CD4-positive, alpha-beta memory T cell (primary cell): ENCODE measurements around the gene DAB1. TPM values are rescaled to one million over a fixed set of nuclear protein-coding genes. Genes with fewer than 3 reads are reported as not detected.

Source experiments
- CTCF ChIA-PET: fragments of 350-600 bp; sonication (Branson Sonifier 250); formaldehyde crosslinking; loops from one replicate; lab custom pipeline; 2021; ENCODE audit warnings: inconsistent platforms; ENCODE audit not compliant: partially characterized antibody; lab: Charles Lee
- POLR2A ChIA-PET: fragments of 350-600 bp; sonication (Branson Sonifier 250); formaldehyde crosslinking; loops from one replicate; lab custom pipeline; 2021; ENCODE audit not compliant: partially characterized antibody; lab: Charles Lee
- DNase-seq, 5 donors: peaks; one replicate each; pipeline versions ENCODE4 v3.0.0 to v3.0.0-alpha.2; 2020 to 2022; ENCODE audit warnings: mixed read lengths in 1 of 5
- H3K27ac ChIP-seq: one replicate; pipeline ENCODE4 v1.7.0; 2013; ENCODE audit warnings: low read depth, low read length
- H3K27me3 ChIP-seq: 2 replicates; pipeline ENCODE4 v1.7.0; 2013; ENCODE audit warnings: mild to moderate bottlenecking, low read length, moderate library complexity; ENCODE audit not compliant: insufficient read depth
- H3K36me3 ChIP-seq: 2 replicates; pipeline ENCODE4 v1.7.0; 2013; ENCODE audit warnings: mild to moderate bottlenecking, low read length, moderate library complexity; ENCODE audit not compliant: insufficient read depth
- H3K4me1 ChIP-seq: 2 replicates; pipeline ENCODE4 v1.7.0; 2013; ENCODE audit warnings: mild to moderate bottlenecking, low read length, moderate library complexity; ENCODE audit not compliant: insufficient read depth
- H3K4me3 ChIP-seq, 2 donors: one replicate each; pipeline ENCODE4 v1.7.0; 2013; ENCODE audit warnings: low read length in 2 of 2, mild to moderate bottlenecking in 1 of 2
- H3K9me3 ChIP-seq, 2 donors: one replicate each; pipeline ENCODE4 v1.7.0; 2013; ENCODE audit warnings: low read length in 2 of 2, control low read depth in 1 of 2; ENCODE audit not compliant: control insufficient read depth in 1 of 2
- H3K27ac Mint-ChIP-seq, 7 donors: one replicate each; pipeline ENCODE4 v1.8.0; 2020 to 2021; ENCODE audit warnings: mixed read lengths in 7 of 7, mild to moderate bottlenecking in 6 of 7, inconsistent platforms in 3 of 7, moderate library complexity in 3 of 7
- H3K27me3 Mint-ChIP-seq, 2 donors: one replicate each; pipeline ENCODE4 v1.8.0; 2020 to 2021; ENCODE audit warnings: mixed read lengths in 2 of 2
- H3K36me3 Mint-ChIP-seq, 2 donors: one replicate each; pipeline ENCODE4 v1.8.0; 2020 to 2021; ENCODE audit warnings: mixed read lengths in 2 of 2, inconsistent platforms in 1 of 2, mild to moderate bottlenecking in 1 of 2
- H3K4me1 Mint-ChIP-seq, 4 donors: one replicate each; pipeline ENCODE4 v1.8.0; 2020 to 2021; ENCODE audit warnings: mixed read lengths in 4 of 4, mild to moderate bottlenecking in 1 of 4
- H3K4me3 Mint-ChIP-seq, 8 donors: one replicate each; pipeline ENCODE4 v1.8.0; 2020 to 2021; ENCODE audit warnings: mixed read lengths in 8 of 8, mild to moderate bottlenecking in 7 of 8, moderate library complexity in 6 of 8, inconsistent platforms in 3 of 8
- H3K9me3 Mint-ChIP-seq, 8 donors: one replicate each; pipeline ENCODE4 v1.8.0; 2020 to 2021; ENCODE audit warnings: mixed read lengths in 8 of 8, mild to moderate bottlenecking in 5 of 8, inconsistent platforms in 3 of 8, moderate library complexity in 1 of 8
- intact Hi-C: fragments of 100-400 bp; cut with micrococcal nuclease; formaldehyde crosslinking; loops from one replicate; pipeline ENCODE4 v1.15.1; 2023
- polyA plus RNA-seq, 2 donors: library from polyadenylated mRNA; unstranded; fragments of 300-500 nt; fragmentation: Illumina TruSeq; gene quantifications; one replicate each; pipeline ENCODE4 v1.2.3, GENCODE V29; 2021
- total RNA-seq, 2 experiments: library from RNA; stranded (reverse); gene quantifications; one replicate each; pipeline ENCODE4 v1.2.3, GENCODE V29; 2021

Gene DAB1
- total and polyA plus RNA-seq, 4 experiments from 2014 or later: 1.5 to 3.9 (median 3.2) TPM

DNA sequence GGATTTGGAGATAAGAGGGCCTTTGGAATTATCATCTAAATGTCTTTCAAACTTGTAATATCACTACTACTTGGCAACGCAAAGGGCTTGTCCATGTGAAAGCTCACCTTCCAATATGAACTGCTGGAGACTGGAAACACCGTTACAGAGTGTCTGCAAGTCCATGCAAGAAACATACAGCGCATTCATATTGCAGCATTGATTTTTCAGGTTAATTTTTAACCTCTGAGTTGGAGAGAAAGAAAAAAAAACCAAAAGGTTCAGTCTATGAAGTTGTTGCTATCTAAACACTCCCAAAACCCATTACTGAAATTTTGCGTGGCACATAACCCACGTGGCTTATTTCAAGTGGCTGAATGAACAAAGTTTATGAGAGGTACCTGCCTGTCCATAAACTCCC is 23.8 kb downstream of the DAB1 start:
- DNase-seq: no peak
- Histone ChIP-seq H3K4me1 (no peaks in the 10 kb centered on the region), H3K36me3 (no peaks in the 10 kb centered on the region), H3K27ac (no peak overlapping the region), H3K27me3 (no peaks in the 10 kb centered on the region), H3K4me3 (no peak overlapping the region), H3K9me3 (no peaks in the 10 kb centered on the region)
- Mint-ChIP-seq H3K9me3 (no peaks in the 10 kb centered on the region), H3K27ac (no peak overlapping the region), H3K27me3 (peaks cover 0 to 8% of the 10 kb centered on the region in 2 donors), H3K4me1 (no peaks in the 10 kb centered on the region), H3K36me3 (no peaks in the 10 kb centered on the region), H3K4me3 (no peak overlapping the region)
- POLR2A ChIA-PET: no interaction called here
- intact Hi-C loops: no loop called here
- CTCF ChIA-PET: no interaction called here

DNA sequence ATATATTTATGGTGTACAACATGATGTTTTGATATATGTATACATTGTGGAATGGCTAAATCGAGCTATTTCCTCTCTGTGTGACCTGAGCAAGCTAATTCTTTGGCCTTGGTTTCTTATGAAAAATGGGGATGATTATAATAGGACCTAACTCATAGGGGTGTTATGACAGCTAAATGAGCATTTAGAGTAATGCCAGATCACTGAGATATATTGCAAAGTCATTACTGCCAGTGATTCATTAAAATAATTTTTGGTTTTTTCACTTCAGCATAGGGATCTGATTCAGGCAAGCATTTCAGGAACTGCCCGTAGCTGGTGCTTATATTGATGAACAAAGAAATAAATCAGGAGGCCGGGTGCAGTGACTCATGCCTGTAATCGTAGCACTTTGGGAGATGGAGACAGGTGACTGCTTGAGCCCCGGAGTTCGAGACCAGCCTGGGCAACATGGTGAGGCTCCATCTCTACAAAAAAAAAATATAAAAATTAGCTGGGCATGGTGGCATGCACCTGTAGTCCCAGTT is 30.7 kb downstream of the DAB1 start:
- Mint-ChIP-seq H3K36me3 (no peaks in the 10 kb centered on the region), H3K9me3 (no peaks in the 10 kb centered on the region), H3K27me3 (peaks cover 0 to 5% of the 10 kb centered on the region in 2 donors), H3K27ac (no peak overlapping the region), H3K4me3 (no peak overlapping the region), H3K4me1 (no peaks in the 10 kb centered on the region)
- Histone ChIP-seq H3K4me1 (no peaks in the 10 kb centered on the region), H3K4me3 (no peak overlapping the region), H3K27ac (no peak overlapping the region), H3K36me3 (no peaks in the 10 kb centered on the region), H3K27me3 (no peaks in the 10 kb centered on the region), H3K9me3 (no peaks in the 10 kb centered on the region)
- POLR2A ChIA-PET: no interaction called here
- intact Hi-C loops: no loop called here
- CTCF ChIA-PET: no interaction called here
- no peak for DNase-seq

DNA sequence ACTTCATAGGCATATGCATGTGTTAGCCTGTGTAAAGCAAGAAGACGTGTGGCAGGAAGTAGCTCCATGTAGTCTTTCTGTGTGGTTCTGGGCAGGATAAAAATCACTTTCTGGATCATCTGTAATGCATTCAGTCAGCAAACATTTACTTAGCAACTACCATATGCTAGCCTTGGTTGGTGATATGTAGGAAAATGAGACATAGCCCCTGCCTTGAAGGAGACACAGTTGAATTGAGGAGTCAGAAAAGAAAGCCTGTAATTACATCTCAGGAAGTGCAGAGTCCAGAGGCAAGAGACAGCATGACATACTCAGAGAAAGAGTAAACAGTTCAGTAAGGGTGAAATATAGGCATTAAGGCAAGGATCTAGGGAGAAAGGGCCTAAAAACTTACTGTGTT is 38.5 kb downstream of the DAB1 start:
- Mint-ChIP-seq H3K4me1 (peaks cover 0 to 4% (median 0%) of the 10 kb centered on the region in 4 donors), H3K27me3 (peaks cover 2 to 4% of the 10 kb centered on the region in 2 donors), H3K27ac (no peak overlapping the region), H3K36me3 (no peaks in the 10 kb centered on the region), H3K4me3 (no peak overlapping the region), H3K9me3 (peaks cover 0 to 5% (median 0%) of the 10 kb centered on the region in 8 donors)
- ChIA-PET POLR2A (no interaction called here), CTCF (no interaction called here)
- no peak for DNase-seq
- Histone ChIP-seq H3K4me1 (no peaks in the 10 kb centered on the region), H3K27ac (no peak overlapping the region), H3K4me3 (no peak overlapping the region), H3K27me3 (no peaks in the 10 kb centered on the region), H3K36me3 (no peaks in the 10 kb centered on the region), H3K9me3 (no peaks in the 10 kb centered on the region)
- intact Hi-C loops: no loop called here

DNA sequence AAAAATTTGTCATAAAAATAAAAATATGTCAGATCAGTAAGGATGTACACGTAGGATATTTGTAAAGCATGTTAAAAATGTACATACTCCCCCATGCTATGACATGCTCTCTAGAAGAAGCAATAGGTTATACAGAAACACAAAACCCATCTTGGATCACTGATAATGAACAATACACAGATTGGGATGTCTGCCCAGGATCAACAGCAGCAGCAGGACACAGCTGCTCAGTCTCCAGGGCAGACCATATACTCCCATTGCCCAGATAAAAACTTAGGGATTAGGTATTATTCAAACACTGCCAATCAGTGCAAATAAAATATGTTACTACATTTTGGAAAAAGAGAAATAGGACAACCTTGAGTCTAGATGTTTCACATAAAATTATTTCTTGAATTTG is 39.0 kb downstream of the DAB1 start:
- Histone ChIP-seq H3K27ac (no peak overlapping the region), H3K36me3 (no peaks in the 10 kb centered on the region), H3K4me1 (no peaks in the 10 kb centered on the region), H3K9me3 (no peaks in the 10 kb centered on the region), H3K4me3 (no peak overlapping the region), H3K27me3 (no peaks in the 10 kb centered on the region)
- Mint-ChIP-seq H3K27ac (no peak overlapping the region), H3K9me3 (peaks cover 0 to 5% (median 0%) of the 10 kb centered on the region in 8 donors), H3K4me3 (no peak overlapping the region), H3K4me1 (peaks cover 0 to 4% (median 0%) of the 10 kb centered on the region in 4 donors), H3K27me3 (peaks cover 2 to 4% of the 10 kb centered on the region in 2 donors), H3K36me3 (no peaks in the 10 kb centered on the region)
- CTCF ChIA-PET: no interaction called here
- intact Hi-C loops: no loop called here
- DNase-seq: no peak
- POLR2A ChIA-PET: no interaction called here

DNA sequence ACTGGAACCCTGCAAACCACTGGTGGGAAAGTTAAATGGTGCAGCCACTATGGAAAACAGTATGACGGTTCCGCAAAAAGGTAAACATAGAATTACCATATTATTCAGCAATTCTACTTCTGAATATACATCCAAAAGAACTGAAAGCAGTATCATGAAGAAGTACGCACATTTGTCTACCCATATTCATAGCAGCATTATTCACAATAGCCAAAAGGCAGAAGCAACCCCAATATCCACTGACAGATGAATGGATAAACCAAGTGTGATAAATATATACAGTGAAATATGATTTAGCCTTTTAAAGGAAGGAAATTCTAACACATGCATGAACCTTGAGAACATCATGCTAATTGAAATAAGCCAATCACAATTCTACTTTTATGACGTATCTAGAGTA is 39.6 kb downstream of the DAB1 start:
- Histone ChIP-seq H3K27ac (no peak overlapping the region), H3K4me1 (no peaks in the 10 kb centered on the region), H3K9me3 (no peaks in the 10 kb centered on the region), H3K27me3 (no peaks in the 10 kb centered on the region), H3K4me3 (no peak overlapping the region), H3K36me3 (no peaks in the 10 kb centered on the region)
- H3K9me3 Mint-ChIP-seq: peaks cover 0 to 5% (median 0%) of the 10 kb centered on the region in 8 donors
- H3K4me3 Mint-ChIP-seq: no peak overlapping the region
- H3K4me1 Mint-ChIP-seq: peaks cover 0 to 4% (median 0%) of the 10 kb centered on the region in 4 donors
- H3K36me3 Mint-ChIP-seq: no peaks in the 10 kb centered on the region
- H3K27me3 Mint-ChIP-seq: peaks cover 2 to 4% of the 10 kb centered on the region in 2 donors
- CTCF ChIA-PET: no interaction called here
- POLR2A ChIA-PET: no interaction called here
- intact Hi-C loops: no loop called here
- H3K27ac Mint-ChIP-seq: no peak overlapping the region
- DNase-seq: no peak

DNA sequence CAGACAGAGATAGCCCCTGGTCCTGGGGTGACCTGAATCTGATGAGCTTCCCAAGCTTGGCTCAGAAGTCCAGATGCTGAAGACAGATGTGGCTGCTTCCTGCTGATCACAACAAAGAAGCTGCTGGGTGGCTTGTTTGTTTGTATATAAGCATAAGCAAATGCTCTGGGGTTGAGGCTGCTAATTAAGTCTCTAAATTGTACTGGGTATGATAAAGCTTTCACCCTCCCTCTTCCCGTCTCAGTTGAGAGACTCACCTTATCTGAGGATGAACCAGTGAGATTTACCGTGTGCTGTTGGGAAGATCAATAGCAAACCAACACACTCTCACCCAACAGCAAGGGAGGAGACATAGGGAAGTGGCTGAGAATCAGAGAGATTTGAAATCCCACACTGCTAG is 42.0 kb downstream of the DAB1 start:
- H3K36me3 Mint-ChIP-seq: no peaks in the 10 kb centered on the region
- H3K4me1 ChIP-seq: no peaks in the 10 kb centered on the region
- H3K4me3 ChIP-seq: no peak overlapping the region
- CTCF ChIA-PET: no interaction called here
- peaks cover 0 to 4% (median 0%) of the 10 kb centered on the region in 4 donors for H3K4me1 Mint-ChIP-seq
- no peak overlapping the region for H3K27ac ChIP-seq
- no peaks in the 10 kb centered on the region for H3K36me3 ChIP-seq
- peaks cover 0 to 3% (median 0%) of the 10 kb centered on the region in 8 donors for H3K9me3 Mint-ChIP-seq
- POLR2A ChIA-PET: no interaction called here
- H3K27me3 ChIP-seq: no peaks in the 10 kb centered on the region
- no peak overlapping the region for H3K4me3 Mint-ChIP-seq
- H3K9me3 ChIP-seq: no peaks in the 10 kb centered on the region
- DNase-seq: no peak
- intact Hi-C loops: no loop called here
- no peak overlapping the region for H3K27ac Mint-ChIP-seq
- H3K27me3 Mint-ChIP-seq: no peaks in the 10 kb centered on the region

DNA sequence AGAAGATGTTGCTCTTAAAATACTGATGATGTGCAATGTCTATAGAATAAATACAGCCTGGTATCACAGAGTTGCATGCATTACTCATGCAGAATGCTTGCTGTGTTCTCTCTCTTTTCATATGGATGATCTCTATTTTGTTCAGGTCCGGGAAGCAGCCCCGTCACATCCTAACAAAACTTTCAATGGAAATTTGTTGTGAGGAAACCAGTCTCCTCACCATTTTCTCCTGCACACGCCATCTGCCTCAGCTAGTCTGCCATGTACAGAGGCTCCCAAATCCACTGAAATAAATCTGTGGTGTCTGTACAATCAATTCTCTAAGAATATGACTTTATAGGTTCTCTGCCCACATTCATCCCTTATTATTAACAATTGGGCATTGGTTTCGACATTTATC is 42.4 kb downstream of the DAB1 start:
- Mint-ChIP-seq H3K4me3 (no peak overlapping the region), H3K27ac (no peak overlapping the region)
- CTCF ChIA-PET: no interaction called here

More for the DNA sequence above, 42.4 kb downstream of the DAB1 start:
- no peaks in the 10 kb centered on the region for H3K27me3 ChIP-seq
- POLR2A ChIA-PET: no interaction called here
- DNase-seq: no peak
- no peak overlapping the region for H3K4me3 ChIP-seq
- no peaks in the 10 kb centered on the region for H3K36me3 Mint-ChIP-seq
- no peaks in the 10 kb centered on the region for H3K36me3 ChIP-seq
- H3K4me1 Mint-ChIP-seq: peaks cover 0 to 4% (median 0%) of the 10 kb centered on the region in 4 donors
- H3K27ac ChIP-seq: no peak overlapping the region
- peaks cover 0 to 3% (median 0%) of the 10 kb centered on the region in 8 donors for H3K9me3 Mint-ChIP-seq
- no peaks in the 10 kb centered on the region for H3K9me3 ChIP-seq
- no peaks in the 10 kb centered on the region for H3K4me1 ChIP-seq
- intact Hi-C loops: no loop called here
- no peaks in the 10 kb centered on the region for H3K27me3 Mint-ChIP-seq
